Stomach smooth muscle (tissue), 2 donors: ENCODE data around the gene ANKS1A.

Source experiments
- H3K27ac ChIP-seq: one replicate; pipeline ENCODE4 v1.7.0; 2013; ENCODE audit warnings: mild to moderate bottlenecking, low read length, inconsistent platforms
- H3K27me3 ChIP-seq, 2 donors: one replicate each; pipeline ENCODE4 v1.7.0; 2013; ENCODE audit warnings: low read length in 2 of 2; ENCODE audit not compliant: insufficient read depth in 2 of 2, control insufficient read depth in 1 of 2
- H3K36me3 ChIP-seq, 2 donors: one replicate each; pipeline ENCODE4 v1.7.0; 2013; ENCODE audit warnings: low read length in 2 of 2; ENCODE audit not compliant: control insufficient read depth in 2 of 2, insufficient read depth in 2 of 2
- H3K4me1 ChIP-seq: one replicate; pipeline ENCODE4 v1.7.0; 2013; ENCODE audit warnings: low read length; ENCODE audit not compliant: control insufficient read depth, insufficient read depth
- H3K4me3 ChIP-seq, 2 donors: one replicate each; pipeline ENCODE4 v1.7.0; 2013; ENCODE audit warnings: low read length in 2 of 2
- H3K9ac ChIP-seq, 2 donors: one replicate each; pipeline ENCODE4 v1.7.0; 2013; ENCODE audit warnings: low read length in 2 of 2, mild to moderate bottlenecking in 1 of 2
- H3K9me3 ChIP-seq, 2 donors: one replicate each; pipeline ENCODE4 v1.7.0; 2013; ENCODE audit warnings: low read length in 2 of 2; ENCODE audit not compliant: control insufficient read depth in 2 of 2
- donor health status: healthy.
- donor health status: Pancreatic carcinoma.

The ANKS1A gene

DNA sequence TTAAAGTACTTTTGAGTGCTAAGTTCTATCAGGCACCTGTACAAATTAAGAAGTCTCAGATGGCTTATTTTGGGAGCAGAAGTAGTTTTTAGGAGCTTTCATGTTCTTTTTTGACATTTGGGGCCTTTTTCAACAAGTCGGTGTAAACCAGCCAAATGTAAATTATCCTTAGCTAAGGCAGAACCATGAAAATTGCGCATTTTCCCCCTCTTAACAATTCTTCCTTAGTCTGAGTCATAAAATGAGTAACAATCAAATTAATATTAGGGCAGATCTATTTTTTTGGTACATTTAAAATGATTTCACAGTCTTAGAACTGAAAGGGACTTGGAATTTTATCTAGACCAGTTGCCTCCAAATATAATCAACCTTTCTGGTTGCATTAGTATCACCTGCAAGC is 87.2 kb downstream of the ANKS1A start:
- H3K4me3 ChIP-seq, result no peak overlapping the region

DNA sequence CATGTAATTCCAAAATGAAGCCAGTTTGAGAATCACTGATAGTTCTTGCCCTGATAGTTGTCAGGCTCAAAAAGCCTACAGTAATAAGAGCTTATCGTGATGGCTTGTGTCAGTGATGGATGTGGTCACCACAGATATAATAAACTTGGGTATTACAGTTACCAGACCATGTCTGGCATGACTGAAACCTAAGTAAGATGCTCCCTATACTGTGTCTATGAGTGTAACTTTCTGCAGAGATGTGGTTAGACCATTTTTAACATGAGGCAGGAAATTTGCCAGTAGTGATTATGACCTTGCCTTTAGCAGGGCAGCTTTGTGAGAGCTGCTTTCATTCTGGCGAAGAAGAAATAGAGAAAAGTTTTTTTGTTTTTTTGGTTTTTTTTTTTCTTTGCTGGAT is 90.2 kb downstream of the ANKS1A start:
- H3K27me3 ChIP-seq, result no peaks in the 10 kb centered on the region
- peaks cover 6 to 9% of the 10 kb centered on the region in 2 donors for H3K36me3 ChIP-seq
- no peaks in the 10 kb centered on the region for H3K9me3 ChIP-seq
- no peaks in the 10 kb centered on the region for H3K4me1 ChIP-seq
- H3K27ac ChIP-seq, result no peak overlapping the region
- no peak overlapping the region for H3K4me3 ChIP-seq
- no peak overlapping the region for H3K9ac ChIP-seq

More for the DNA sequence above, 87.2 kb downstream of the ANKS1A start:
- H3K36me3 ChIP-seq, result peaks cover 2 to 4% of the 10 kb centered on the region in 2 donors
- no peak overlapping the region for H3K27ac ChIP-seq
- H3K4me1 ChIP-seq, result no peaks in the 10 kb centered on the region
- H3K9me3 ChIP-seq, result no peaks in the 10 kb centered on the region
- H3K27me3 ChIP-seq, result no peaks in the 10 kb centered on the region
- H3K9ac ChIP-seq, result no peak overlapping the region

GRCh38 chr6:34979994-34980393 is 90.9 kb downstream of the ANKS1A start:
- Histone ChIP-seq H3K27ac (no peak overlapping the region), H3K36me3 (peaks cover 6 to 9% of the 10 kb centered on the region in 2 donors), H3K9me3 (no peaks in the 10 kb centered on the region), H3K27me3 (no peaks in the 10 kb centered on the region), H3K4me3 (no peak overlapping the region), H3K4me1 (no peaks in the 10 kb centered on the region), H3K9ac (no peak overlapping the region)

DNA sequence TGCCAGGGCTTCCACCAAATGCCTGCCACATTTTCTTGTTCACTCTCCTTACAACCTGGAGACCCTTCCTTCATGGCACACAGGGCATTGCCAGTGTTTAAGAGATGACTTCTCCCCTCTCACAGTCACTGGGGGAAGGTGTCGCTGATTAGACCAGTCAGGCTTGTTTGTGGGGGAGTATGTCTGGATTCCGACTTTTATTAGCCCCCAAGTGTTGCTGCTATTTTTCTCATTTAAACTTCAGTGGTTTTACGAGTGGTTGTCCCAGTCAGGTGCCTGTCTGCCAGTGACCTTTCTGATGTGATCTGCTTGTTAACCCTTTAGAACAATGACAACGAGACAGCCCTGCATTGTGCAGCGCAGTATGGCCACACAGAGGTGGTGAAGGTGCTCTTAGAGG is 92.3 kb downstream of the ANKS1A start:
- Histone ChIP-seq H3K36me3 (peaks cover 6 to 18% of the 10 kb centered on the region in 2 donors), H3K4me3 (no peak overlapping the region), H3K9me3 (no peaks in the 10 kb centered on the region), H3K27ac (no peak overlapping the region), H3K27me3 (no peaks in the 10 kb centered on the region), H3K9ac (no peak overlapping the region), H3K4me1 (no peaks in the 10 kb centered on the region)

- no peak overlapping the region for H3K9ac ChIP-seq
- no peaks in the 10 kb centered on the region for H3K9me3 ChIP-seq
- no peak overlapping the region for H3K4me3 ChIP-seq
- H3K27ac ChIP-seq, result no peak overlapping the region
- peaks cover 6 to 18% of the 10 kb centered on the region in 2 donors for H3K36me3 ChIP-seq
- H3K4me1 ChIP-seq, result no peaks in the 10 kb centered on the region
- H3K27me3 ChIP-seq, result no peaks in the 10 kb centered on the region
These were observed 92.9 kb downstream of the ANKS1A start for GRCh38 chr6:34981951-34982350.

DNA sequence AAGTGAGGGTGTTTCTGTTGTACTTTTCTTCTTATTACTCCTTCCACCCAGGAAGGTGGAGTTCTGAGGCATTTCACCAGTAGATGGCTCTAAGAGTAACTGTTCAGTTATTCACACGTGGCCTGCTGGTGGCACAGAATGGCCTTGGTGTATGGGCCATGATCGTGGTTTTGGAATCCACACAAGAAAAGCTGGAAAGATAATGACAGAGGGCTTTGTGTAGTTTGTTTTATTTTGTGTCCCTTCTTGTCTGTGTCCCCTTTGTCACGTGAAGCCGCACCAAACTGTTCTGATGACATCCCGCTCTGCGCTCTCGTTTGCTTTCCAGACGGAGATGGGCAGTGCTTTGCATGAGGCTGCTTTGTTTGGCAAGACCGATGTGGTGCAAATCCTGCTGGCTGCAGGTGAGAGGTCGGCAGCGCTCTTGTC is 93.4 kb downstream of the ANKS1A start:
- peaks cover 6 to 18% of the 10 kb centered on the region in 2 donors for H3K36me3 ChIP-seq

DNA sequence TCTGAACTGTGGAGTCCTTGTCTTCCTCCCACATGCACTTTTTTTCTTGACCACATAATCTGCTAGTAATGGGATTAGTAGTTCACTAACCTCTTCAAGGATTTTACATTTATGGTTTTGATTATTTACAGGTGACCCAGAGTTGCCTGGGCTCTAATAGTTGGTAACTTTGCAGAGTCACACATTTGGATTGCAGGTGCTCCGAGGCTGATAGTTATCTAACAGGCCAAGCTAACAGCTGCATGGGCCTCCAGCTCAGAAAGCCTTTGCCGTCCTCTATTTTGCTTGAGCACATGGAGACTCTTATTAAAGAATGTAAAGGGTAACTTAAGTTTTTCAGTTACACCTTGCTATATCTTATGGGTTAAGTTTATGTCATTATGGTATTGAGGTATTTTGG is 95.4 kb downstream of the ANKS1A start:
- Histone ChIP-seq H3K9ac (no peak overlapping the region), H3K9me3 (no peaks in the 10 kb centered on the region), H3K4me1 (peaks cover 5% of the 10 kb centered on the region), H3K27ac (no peak overlapping the region), H3K36me3 (peaks cover 6 to 18% of the 10 kb centered on the region in 2 donors), H3K4me3 (no peak overlapping the region), H3K27me3 (no peaks in the 10 kb centered on the region)

More for the DNA sequence above, 93.4 kb downstream of the ANKS1A start:
- H3K9ac ChIP-seq, result no peak overlapping the region
- peaks cover 5% of the 10 kb centered on the region for H3K4me1 ChIP-seq
- H3K27ac ChIP-seq, result no peak overlapping the region
- H3K9me3 ChIP-seq, result no peaks in the 10 kb centered on the region
- no peak overlapping the region for H3K4me3 ChIP-seq
- no peaks in the 10 kb centered on the region for H3K27me3 ChIP-seq

DNA sequence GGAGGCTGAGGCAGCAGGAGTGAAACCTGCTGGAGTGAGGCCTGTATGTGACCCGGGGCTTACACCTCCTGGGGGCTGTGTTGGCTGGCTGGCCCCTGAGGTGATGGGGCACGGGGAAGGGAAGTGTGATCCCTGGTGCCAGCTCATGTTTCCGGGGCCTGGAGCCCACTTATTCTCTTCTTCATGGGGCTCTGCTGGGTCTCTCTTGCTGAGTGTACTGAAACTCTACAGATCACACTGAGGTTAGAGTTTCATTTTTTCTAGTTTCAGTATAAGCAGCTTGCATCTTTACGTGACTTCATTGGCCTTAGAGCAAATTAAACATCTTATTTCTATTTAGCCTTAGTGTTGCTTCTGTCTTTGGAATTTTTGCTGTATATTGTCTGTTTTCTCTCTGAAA is 96.2 kb downstream of the ANKS1A start:
- H3K27me3 ChIP-seq, result no peaks in the 10 kb centered on the region
- no peak overlapping the region for H3K27ac ChIP-seq
- peaks cover 6 to 18% of the 10 kb centered on the region in 2 donors for H3K36me3 ChIP-seq
- H3K9ac ChIP-seq, result no peak overlapping the region
- H3K4me1 ChIP-seq, result peaks cover 5% of the 10 kb centered on the region
- H3K4me3 ChIP-seq, result no peak overlapping the region
- H3K9me3 ChIP-seq, result no peaks in the 10 kb centered on the region

DNA sequence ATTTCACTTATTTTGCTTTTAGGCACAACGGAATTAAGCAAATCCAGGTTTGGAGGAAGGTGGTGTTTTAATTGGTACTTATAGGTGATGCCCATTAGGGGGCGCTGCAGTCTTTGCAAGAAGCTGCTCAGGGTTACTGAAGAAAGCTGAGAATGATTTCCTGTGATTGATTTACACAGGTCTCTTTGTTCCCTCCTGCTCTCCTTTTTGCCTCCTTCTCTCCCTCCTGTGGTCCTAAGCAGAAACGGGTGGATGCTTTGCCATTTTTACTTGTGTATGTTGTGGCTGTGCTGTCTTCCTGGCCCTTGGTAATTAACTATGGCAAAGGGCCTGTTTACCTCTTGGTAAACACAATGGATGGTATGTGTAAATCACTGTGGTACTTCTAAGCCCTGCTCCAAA is 97.8 kb downstream of the ANKS1A start:
- Histone ChIP-seq H3K27ac (no peak overlapping the region), H3K27me3 (no peaks in the 10 kb centered on the region), H3K9ac (no peak overlapping the region), H3K9me3 (no peaks in the 10 kb centered on the region), H3K4me3 (no peak overlapping the region), H3K4me1 (peaks cover 5% of the 10 kb centered on the region), H3K36me3 (peaks cover 3 to 14% of the 10 kb centered on the region in 2 donors)

DNA sequence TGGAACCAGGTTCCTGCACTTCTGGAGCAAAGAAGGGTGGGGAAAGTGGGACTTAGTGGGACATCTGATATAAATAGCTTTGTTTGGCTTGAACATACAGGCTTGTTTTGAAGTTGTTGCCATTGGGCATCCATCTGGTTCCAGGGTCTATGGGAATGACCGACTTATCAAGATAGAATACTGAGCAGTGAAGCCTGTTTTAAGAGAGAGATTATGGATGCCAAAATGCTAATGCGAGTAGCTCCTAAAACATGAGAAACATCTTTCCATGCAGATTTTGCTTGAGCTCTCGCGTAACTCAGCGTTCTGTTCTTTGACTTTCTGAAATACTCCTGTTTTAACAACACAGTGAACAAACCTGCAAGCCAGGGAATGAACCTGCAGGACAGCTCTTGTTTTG is 98.5 kb downstream of the ANKS1A start:
- Histone ChIP-seq H3K36me3 (peaks cover 0 to 16% of the 10 kb centered on the region in 2 donors), H3K9me3 (no peaks in the 10 kb centered on the region), H3K27ac (no peak overlapping the region), H3K4me1 (peaks cover 5% of the 10 kb centered on the region), H3K9ac (no peak overlapping the region), H3K27me3 (no peaks in the 10 kb centered on the region), H3K4me3 (no peak overlapping the region)

DNA sequence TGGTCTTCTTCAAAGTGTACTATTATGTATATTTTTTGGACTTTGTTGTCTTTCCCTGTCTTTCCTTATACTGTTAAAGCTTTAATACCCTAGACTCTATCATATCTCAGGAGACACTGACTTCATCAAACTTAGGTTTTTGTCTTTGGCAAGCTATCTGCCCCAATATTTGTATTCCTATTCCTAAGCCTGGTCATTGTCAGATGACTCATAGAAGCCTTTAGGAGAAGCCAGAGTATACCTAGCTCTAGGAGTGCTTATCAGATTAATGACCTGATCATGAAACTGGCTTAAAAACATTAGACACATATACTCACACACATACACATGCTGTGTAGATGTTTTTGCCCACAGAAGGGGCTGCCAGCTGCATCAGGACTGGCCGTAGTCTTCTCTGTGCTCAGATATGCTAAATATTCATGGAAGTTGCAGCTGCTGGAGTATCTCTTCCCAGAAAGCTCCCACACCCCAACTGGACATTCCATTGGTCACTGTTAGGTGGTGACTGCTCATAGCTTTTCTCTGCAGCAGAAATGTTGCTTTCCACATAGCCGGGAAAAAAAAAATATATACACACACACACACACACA is 102.0 kb downstream of the ANKS1A start:
- peaks cover 6 to 19% of the 10 kb centered on the region in 2 donors for H3K36me3 ChIP-seq
- H3K27ac ChIP-seq, result no peak overlapping the region
- no peak overlapping the region for H3K9ac ChIP-seq
- H3K9me3 ChIP-seq, result no peaks in the 10 kb centered on the region
- peaks cover 5% of the 10 kb centered on the region for H3K4me1 ChIP-seq
- H3K4me3 ChIP-seq, result no peak overlapping the region
- H3K27me3 ChIP-seq, result no peaks in the 10 kb centered on the region
